B cell (primary cell): ENCODE results near the gene APCDD1L. TPM values are rescaled to one million over a fixed set of nuclear protein-coding genes. Genes with fewer than 3 reads are reported as not detected.

ENCODE experiments used
- ATAC-seq: fragments of 200-7000 bp; cut with Tn5 transposase; one replicate; pipeline ENCODE4 v1.10.0; 2021; ENCODE audit warnings: low read depth, mild to moderate bottlenecking, moderate number of reproducible peaks, moderate library complexity
- CTCF ChIA-PET: fragments of 350-600 bp; sonication (Branson Sonifier 250); formaldehyde crosslinking; loops from one replicate; lab custom pipeline; 2021; ENCODE audit warnings: antibody characterized with exemption, inconsistent platforms; lab: Charles Lee
- POLR2A ChIA-PET: fragments of 350-600 bp; sonication (Branson Sonifier 250); formaldehyde crosslinking; loops from one replicate; lab custom pipeline; 2021; ENCODE audit warnings: antibody characterized with exemption; lab: Charles Lee
- DNase-seq: peaks from one replicate; pipeline ENCODE4 v3.0.0; 2013
- H2AFZ ChIP-seq: 2 replicates; pipeline ENCODE4 v1.6.1; 2012; ENCODE audit warnings: mild to moderate bottlenecking, low read depth, low read length; ENCODE audit not compliant: insufficient read depth, poor library complexity, severe bottlenecking
- H3K27ac ChIP-seq, 2 donors: 1 replicate in 1 of 2; 2 replicates in 1 of 2; pipeline ENCODE4 v1.5.1; 2012 to 2013; ENCODE audit warnings: low read length in 2 of 2, mild to moderate bottlenecking in 2 of 2, moderate library complexity in 1 of 2
- H3K27me3 ChIP-seq, 4 experiments: fragments of 200-600 bp in 1 of 4; sonication (generic) in 1 of 4; replicated peaks in 1 of 4; 1 replicate in 2 of 4; 2 replicates in 2 of 4; pipeline versions ENCODE4 v1.6.1 to v1.7.0; 2013 to 2016; ENCODE audit warnings: low read length in 3 of 4, mild to moderate bottlenecking in 2 of 4, mixed read lengths in 1 of 4, moderate library complexity in 1 of 4; ENCODE audit not compliant: insufficient read depth in 4 of 4, control insufficient read depth in 3 of 4; ENCODE audit errors: control extremely low read depth in 1 of 4
- H3K36me3 ChIP-seq, 2 experiments: replicated peaks in 1 of 2; 1 replicate in 1 of 2; 2 replicates in 1 of 2; pipeline versions ENCODE4 v1.6.1 to v1.7.1; 2013; ENCODE audit warnings: low read length in 1 of 2; ENCODE audit not compliant: insufficient read depth in 2 of 2, control insufficient read depth in 1 of 2; ENCODE audit errors: control extremely low read depth in 1 of 2, extremely low read depth in 1 of 2
- H3K4me1 ChIP-seq, 2 donors: fragments of 200-600 bp in 1 of 2; sonication (generic) in 1 of 2; 1 replicate in 1 of 2; 2 replicates in 1 of 2; pipeline versions ENCODE4 v1.5.1 to v1.6.1; 2013 to 2017; ENCODE audit warnings: low read length in 2 of 2; ENCODE audit not compliant: control insufficient read depth in 2 of 2, insufficient read depth in 2 of 2
- H3K4me2 ChIP-seq: replicated peaks from 2 replicates; pipeline ENCODE3; 2012; ENCODE audit warnings: mild to moderate bottlenecking, low read depth, low read length; ENCODE audit not compliant: poor library complexity, severe bottlenecking
- H3K4me3 ChIP-seq, 5 experiments: fragments of 200-600 bp in 1 of 5; sonication (generic) in 1 of 5; 1 replicate in 3 of 5; 2 replicates in 2 of 5; pipeline versions ENCODE4 v1.5.1 to v1.7.0; 2011 to 2016; ENCODE audit warnings: low read length in 4 of 5, mild to moderate bottlenecking in 4 of 5, low read depth in 2 of 5, control low read depth in 1 of 5, moderate library complexity in 1 of 5; ENCODE audit not compliant: insufficient read depth in 1 of 5; ENCODE audit errors: control extremely low read depth in 1 of 5, extremely low read depth in 1 of 5
- H3K79me2 ChIP-seq: fragments of 200-600 bp; sonication (generic); one replicate; pipeline ENCODE4 v1.6.0; 2016; ENCODE audit warnings: low read length; ENCODE audit not compliant: control insufficient read depth, insufficient read depth
- H3K9ac ChIP-seq: fragments of 200-600 bp; sonication (generic); 2 replicates; pipeline ENCODE4 v1.6.1; 2017; ENCODE audit warnings: mild to moderate bottlenecking, low read length, moderate library complexity
- H3K9me3 ChIP-seq, 3 donors: one replicate each; pipeline versions ENCODE4 v1.6.1 to v1.7.1; 2013; ENCODE audit warnings: low read length in 2 of 3; ENCODE audit not compliant: control insufficient read depth in 2 of 3, insufficient read depth in 1 of 3; ENCODE audit errors: control extremely low read depth in 1 of 3
- H4K20me1 ChIP-seq: 2 replicates; pipeline ENCODE4 v1.6.0; 2012; ENCODE audit warnings: mild to moderate bottlenecking, low read length; ENCODE audit not compliant: insufficient read depth, control insufficient read depth, poor library complexity, severe bottlenecking
- H3K27ac Mint-ChIP-seq: one replicate; pipeline ENCODE4 v1.8.0; 2021; ENCODE audit warnings: mixed read lengths
- H3K27me3 Mint-ChIP-seq: one replicate; pipeline ENCODE4 v1.8.0; 2021; ENCODE audit warnings: mixed read lengths
- H3K4me1 Mint-ChIP-seq: one replicate; pipeline ENCODE4 v1.8.0; 2021; ENCODE audit warnings: mixed read lengths
- H3K4me3 Mint-ChIP-seq: one replicate; pipeline ENCODE4 v1.8.0; 2021; ENCODE audit warnings: mixed read lengths
- H3K9me3 Mint-ChIP-seq: one replicate; pipeline ENCODE4 v1.8.0; 2022; ENCODE audit warnings: mixed read lengths; ENCODE audit not compliant: insufficient read depth
- EZH2 ChIP-seq: IDR thresholded peaks from 2 replicates; pipeline ENCODE4 v1.6.1; 2012; ENCODE audit warnings: borderline replicate concordance, low read depth, mild to moderate bottlenecking, moderate library complexity, low read length; ENCODE audit not compliant: insufficient read depth, poor library complexity, severe bottlenecking
- WGBS: methylation state at CpG from one replicate; pipeline ENCODE4 v1.1.5; 2013; ENCODE audit warnings: missing lambda C conversion rate; ENCODE audit not compliant: insufficient coverage; 5-methylcytosine and 5-hydroxymethylcytosine counted together
- intact Hi-C: fragments of 100-400 bp; cut with micrococcal nuclease; formaldehyde crosslinking; loops from one replicate; pipeline ENCODE4 v1.10.0; 2022
- polyA plus RNA-seq: library from polyadenylated mRNA; depleted of rRNA; stranded (reverse); fragments of >200 nt; gene quantifications from 2 replicates; pipeline ENCODE4 v1.2.3, GENCODE V29; 2012
- total RNA-seq, 2 donors: library from RNA; stranded (reverse); fragments of 120-200 nt in 1 of 2; gene quantifications; 1 replicate in 1 of 2; 2 replicates in 1 of 2; pipeline versions ENCODE4 v1.2.3 to v1.2.4, GENCODE V29; 2013 to 2022
- TF ChIP-seq, protein P1 (sequence below): fragments of 200-600 bp; IDR thresholded peaks from one replicate; pipeline ENCODE4 v1.8.0; 2022; ENCODE audit warnings: antibody characterized with exemption, mild to moderate bottlenecking

APCDD1L gene
- total and polyA plus RNA-seq, 2 donors (not counting 1 experiment from before 2014, with no cell fraction given) = not detected

DNA sequence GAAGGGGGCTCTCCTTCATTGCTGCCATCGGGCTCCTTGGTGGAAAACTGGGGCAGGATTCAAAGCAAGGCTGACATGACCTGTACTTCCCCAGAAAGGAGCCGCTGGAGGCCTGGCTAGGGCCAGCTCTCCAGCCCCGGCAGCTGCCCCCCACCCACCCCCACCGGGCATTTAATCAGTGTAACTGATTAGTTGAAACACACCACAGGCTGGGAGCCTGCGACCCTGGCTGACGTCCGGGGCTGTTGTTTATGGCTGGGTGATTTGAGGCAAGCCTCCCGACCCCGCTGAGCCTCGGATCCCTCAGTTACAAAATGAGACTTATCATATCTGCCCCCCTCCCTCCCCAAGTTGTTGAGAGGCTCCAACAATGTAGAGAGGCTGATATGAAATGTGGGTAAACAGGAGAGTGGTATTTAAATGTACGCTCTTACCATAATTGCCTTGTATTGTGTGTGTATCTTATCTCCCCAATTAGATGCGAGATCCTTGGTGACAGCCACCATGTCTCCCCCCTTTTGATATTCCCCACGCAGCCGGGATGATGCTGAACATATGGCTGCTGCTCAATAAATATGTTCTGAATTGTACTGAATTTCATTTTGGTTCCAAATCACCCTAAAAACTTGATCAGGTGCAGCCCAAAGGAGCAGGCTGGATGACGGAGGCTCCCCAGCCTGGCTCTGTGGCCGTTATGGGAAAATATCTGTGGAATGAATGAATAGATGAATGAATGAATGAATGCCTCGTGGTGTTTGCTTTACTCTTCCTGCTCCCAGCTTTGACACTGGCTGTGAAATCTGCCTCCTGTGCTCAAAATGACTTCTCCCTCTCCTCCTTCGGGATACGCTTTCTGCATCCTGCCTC lies 31.8 kb upstream of the APCDD1L start:
- peaks cover 23% of the 10 kb centered on the region for H3K27me3 Mint-ChIP-seq
- Histone ChIP-seq H3K4me2 (no peak overlapping the region), H3K9ac (no peak overlapping the region), H3K9me3 (no peaks in the 10 kb centered on the region), H2AFZ (no peak overlapping the region), H3K79me2 (no peaks in the 10 kb centered on the region), H3K4me3 (no peak overlapping the region), H3K4me1 (no peaks in the 10 kb centered on the region), H3K36me3 (no peaks in the 10 kb centered on the region), H3K27ac (no peak overlapping the region), H3K27me3 (no peaks in the 10 kb centered on the region), H4K20me1 (no peaks in the 10 kb centered on the region)
- TF ChIP-seq EZH2 = no peak
- TF ChIP-seq, protein P1, sequence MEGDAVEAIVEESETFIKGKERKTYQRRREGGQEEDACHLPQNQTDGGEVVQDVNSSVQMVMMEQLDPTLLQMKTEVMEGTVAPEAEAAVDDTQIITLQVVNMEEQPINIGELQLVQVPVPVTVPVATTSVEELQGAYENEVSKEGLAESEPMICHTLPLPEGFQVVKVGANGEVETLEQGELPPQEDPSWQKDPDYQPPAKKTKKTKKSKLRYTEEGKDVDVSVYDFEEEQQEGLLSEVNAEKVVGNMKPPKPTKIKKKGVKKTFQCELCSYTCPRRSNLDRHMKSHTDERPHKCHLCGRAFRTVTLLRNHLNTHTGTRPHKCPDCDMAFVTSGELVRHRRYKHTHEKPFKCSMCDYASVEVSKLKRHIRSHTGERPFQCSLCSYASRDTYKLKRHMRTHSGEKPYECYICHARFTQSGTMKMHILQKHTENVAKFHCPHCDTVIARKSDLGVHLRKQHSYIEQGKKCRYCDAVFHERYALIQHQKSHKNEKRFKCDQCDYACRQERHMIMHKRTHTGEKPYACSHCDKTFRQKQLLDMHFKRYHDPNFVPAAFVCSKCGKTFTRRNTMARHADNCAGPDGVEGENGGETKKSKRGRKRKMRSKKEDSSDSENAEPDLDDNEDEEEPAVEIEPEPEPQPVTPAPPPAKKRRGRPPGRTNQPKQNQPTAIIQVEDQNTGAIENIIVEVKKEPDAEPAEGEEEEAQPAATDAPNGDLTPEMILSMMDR = no peak
- no peak overlapping the region for H3K4me3 Mint-ChIP-seq
- WGBS = 40% methylated on average over 1 of the region's 19 CpGs
- no peaks in the 10 kb centered on the region for H3K4me1 Mint-ChIP-seq
- no peaks in the 10 kb centered on the region for H3K9me3 Mint-ChIP-seq
- CTCF ChIA-PET = no interaction called here
- POLR2A ChIA-PET = no interaction called here
- intact Hi-C loops = no loop called here
- H3K27ac Mint-ChIP-seq = no peak overlapping the region
- ATAC-seq (no peak), DNase-seq (no peak)

GRCh38 chr20:58546416-58546711 lies 31.2 kb upstream of the APCDD1L start:
- Mint-ChIP-seq H3K27ac (no peak overlapping the region), H3K27me3 (peaks cover 17% of the 10 kb centered on the region), H3K9me3 (no peaks in the 10 kb centered on the region), H3K4me3 (no peak overlapping the region), H3K4me1 (no peaks in the 10 kb centered on the region)
- no peaks in the 10 kb centered on the region for H3K27me3 ChIP-seq
- no peaks in the 10 kb centered on the region for H4K20me1 ChIP-seq
- H3K4me1 ChIP-seq = no peaks in the 10 kb centered on the region
- H3K36me3 ChIP-seq = no peaks in the 10 kb centered on the region
- H3K4me3 ChIP-seq = no peak overlapping the region
- H3K79me2 ChIP-seq = no peaks in the 10 kb centered on the region
- CTCF ChIA-PET = no interaction called here
- DNase-seq = no peak
- H3K9ac ChIP-seq = no peak overlapping the region
- no peak overlapping the region for H3K4me2 ChIP-seq
- WGBS = 98% methylated on average over 5 of the region's 5 CpGs
- intact Hi-C loops = no loop called here
- ATAC-seq = no peak
- no peak overlapping the region for H2AFZ ChIP-seq
- no peak overlapping the region for H3K27ac ChIP-seq
- no peak for TF ChIP-seq EZH2
- TF ChIP-seq, protein P1 = no peak
- no peaks in the 10 kb centered on the region for H3K9me3 ChIP-seq
- POLR2A ChIA-PET = no interaction called here
